ENCODE data around the gene BOLA1. TPM values are rescaled to one million over a fixed set of nuclear protein-coding genes. Genes with fewer than 3 reads are reported as not detected.

Gene BOLA1
- total RNA-seq, 3 donors from 2014 or later: 10.7 to 18.1 (median 13.2) TPM

DNA sequence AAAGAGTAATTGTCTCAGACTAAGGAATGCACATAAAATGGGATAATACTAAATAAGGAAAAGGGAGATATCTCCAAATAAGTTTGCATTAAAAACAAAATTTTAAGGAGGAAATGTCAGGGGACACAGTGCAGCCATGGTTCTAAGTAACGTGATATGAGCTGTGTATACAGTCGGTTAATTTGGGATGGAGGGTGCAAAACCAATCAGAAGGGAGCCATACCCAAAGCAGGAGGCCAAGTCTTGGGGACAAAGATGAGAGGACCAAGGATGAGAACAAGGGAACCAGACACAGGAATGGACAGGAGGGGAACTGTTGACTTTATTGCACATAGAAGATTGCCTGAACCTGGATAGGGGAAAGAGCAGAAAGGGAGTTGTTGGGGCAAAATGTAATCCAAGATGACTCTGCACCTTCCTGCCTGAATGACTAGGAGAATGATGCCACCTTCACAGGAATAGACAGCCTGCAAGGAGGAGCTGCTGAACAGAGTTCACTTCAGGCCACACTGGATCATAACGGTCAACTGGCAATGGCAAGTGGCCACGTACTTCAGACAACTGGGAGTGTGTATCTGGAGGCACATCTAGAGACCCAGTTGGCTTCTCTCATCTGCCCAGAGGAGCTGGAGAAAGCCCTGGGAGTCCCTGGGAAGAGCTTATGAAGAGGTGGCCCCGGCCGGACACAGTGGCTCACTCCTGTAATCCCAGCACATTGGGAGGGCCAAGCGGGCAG, 22.0 kb upstream of the BOLA1 start:
- intact Hi-C loops (cut with DNase I, micrococcal nuclease): no loop called here
- TF ChIP-seq, protein P1, sequence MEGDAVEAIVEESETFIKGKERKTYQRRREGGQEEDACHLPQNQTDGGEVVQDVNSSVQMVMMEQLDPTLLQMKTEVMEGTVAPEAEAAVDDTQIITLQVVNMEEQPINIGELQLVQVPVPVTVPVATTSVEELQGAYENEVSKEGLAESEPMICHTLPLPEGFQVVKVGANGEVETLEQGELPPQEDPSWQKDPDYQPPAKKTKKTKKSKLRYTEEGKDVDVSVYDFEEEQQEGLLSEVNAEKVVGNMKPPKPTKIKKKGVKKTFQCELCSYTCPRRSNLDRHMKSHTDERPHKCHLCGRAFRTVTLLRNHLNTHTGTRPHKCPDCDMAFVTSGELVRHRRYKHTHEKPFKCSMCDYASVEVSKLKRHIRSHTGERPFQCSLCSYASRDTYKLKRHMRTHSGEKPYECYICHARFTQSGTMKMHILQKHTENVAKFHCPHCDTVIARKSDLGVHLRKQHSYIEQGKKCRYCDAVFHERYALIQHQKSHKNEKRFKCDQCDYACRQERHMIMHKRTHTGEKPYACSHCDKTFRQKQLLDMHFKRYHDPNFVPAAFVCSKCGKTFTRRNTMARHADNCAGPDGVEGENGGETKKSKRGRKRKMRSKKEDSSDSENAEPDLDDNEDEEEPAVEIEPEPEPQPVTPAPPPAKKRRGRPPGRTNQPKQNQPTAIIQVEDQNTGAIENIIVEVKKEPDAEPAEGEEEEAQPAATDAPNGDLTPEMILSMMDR (IDR thresholded peaks at IDR 0.05): no peak
- ATAC-seq (no peak), DNase-seq (no peak)
- Histone ChIP-seq H3K36me3 (ENCODE audit: low read depth) (no peaks in the 10 kb centered on the region), H3K9me3 (no peaks in the 10 kb centered on the region), H3K4me3 (no peak overlapping the region), H3K4me1 (ENCODE audit: low read depth) (no peaks in the 10 kb centered on the region)

DNA sequence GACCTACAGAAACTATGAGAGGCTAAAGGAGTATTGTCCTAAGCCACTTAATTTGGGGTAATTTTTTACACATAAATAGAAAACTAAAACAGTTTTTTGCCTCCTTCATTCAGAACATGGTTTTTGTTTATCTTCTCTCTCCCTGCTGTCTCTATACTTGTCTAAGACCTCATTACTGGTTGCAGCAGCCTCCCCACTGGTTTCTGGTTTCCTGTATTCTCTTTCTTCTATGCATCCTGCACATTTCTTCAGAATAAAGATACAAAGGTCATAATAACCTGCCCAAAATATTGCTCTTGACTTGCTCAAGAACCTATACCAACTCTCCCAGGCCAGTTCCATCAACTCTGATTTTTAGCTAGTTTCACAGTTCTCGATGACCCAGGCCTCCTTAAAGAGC, 19.8 kb upstream of the BOLA1 start:
- DNase-seq (no peak), ATAC-seq (peak; percentile 30)
- Histone ChIP-seq H3K36me3 (ENCODE audit: low read depth) (no peaks in the 10 kb centered on the region), H3K9me3 (no peaks in the 10 kb centered on the region), H3K4me1 (ENCODE audit: low read depth) (peaks cover 4% of the 10 kb centered on the region), H3K4me3 (no peak overlapping the region)
- intact Hi-C loops (cut with DNase I, micrococcal nuclease): no loop called here
- TF ChIP-seq, protein P1 (IDR thresholded peaks at IDR 0.05): no peak

DNA sequence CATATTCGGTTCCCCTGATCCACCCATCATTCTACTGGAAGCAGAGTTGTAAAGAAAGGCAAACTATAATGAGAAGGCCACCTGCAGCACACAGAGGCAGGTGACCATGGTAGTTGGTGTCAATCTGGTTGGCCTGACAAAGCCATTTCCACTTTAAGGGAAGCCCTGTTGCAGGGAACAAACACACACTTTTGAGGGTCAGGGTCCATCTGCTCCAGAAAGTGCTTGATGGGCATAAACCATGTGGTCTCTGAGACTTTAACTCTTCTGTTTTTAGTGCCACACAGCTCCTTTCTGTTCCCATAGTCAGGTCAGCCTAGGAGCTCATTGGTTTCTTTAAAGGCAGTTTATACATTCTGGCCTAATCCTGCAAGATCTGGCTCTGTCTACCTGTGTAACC, 17.5 kb upstream of the BOLA1 start:
- intact Hi-C loops (cut with DNase I, micrococcal nuclease): no loop called here
- peaks cover 4% of the 10 kb centered on the region for H3K36me3 ChIP-seq (ENCODE audit: low read depth)
- TF ChIP-seq, protein P1 (IDR thresholded peaks at IDR 0.05): no peak
- peaks cover 12% of the 10 kb centered on the region for H3K4me1 ChIP-seq (ENCODE audit: low read depth)
- H3K4me3 ChIP-seq: no peak overlapping the region
- no peaks in the 10 kb centered on the region for H3K9me3 ChIP-seq
- ATAC-seq (no peak), DNase-seq (no peak)

DNA sequence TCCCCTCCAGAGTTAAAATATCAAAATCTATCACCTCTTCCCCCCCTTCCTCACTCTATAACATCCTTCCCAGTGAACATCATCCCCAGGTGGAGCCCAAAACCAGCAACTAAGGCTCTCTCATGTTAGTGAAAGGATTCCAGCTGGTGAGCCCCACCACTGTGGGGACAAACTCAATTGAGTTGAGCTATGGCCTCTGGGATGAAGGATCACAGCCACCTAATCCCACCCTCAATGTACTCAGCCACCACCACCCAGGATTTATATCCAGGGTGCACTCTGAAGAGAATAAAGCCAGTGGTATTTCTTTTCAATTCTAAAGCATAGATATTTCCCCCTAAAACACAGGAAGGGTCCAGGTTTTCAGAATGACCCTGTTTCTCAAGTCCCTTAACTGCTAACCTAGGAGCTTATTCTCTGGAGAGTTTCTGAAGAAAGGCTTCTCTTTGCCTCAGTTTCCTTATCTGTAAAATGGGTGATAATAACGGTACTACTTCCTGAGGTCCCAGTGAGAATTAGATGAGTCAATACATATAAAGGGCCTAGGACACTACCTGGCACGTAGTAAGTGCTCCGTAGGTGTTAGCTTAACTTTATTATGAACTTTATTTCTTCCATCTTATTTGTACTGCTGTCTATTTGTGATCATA, 15.6 kb upstream of the BOLA1 start:
- Histone ChIP-seq H3K9me3 (no peaks in the 10 kb centered on the region), H3K4me3 (no peak overlapping the region), H3K36me3 (ENCODE audit: low read depth) (peaks cover 4% of the 10 kb centered on the region), H3K4me1 (ENCODE audit: low read depth) (peaks cover 12% of the 10 kb centered on the region)
- TF ChIP-seq, protein P1 (IDR thresholded peaks at IDR 0.05): no peak
- no peak for DNase-seq
- no peak for ATAC-seq
- intact Hi-C loops (cut with DNase I, micrococcal nuclease): no loop called here

DNA sequence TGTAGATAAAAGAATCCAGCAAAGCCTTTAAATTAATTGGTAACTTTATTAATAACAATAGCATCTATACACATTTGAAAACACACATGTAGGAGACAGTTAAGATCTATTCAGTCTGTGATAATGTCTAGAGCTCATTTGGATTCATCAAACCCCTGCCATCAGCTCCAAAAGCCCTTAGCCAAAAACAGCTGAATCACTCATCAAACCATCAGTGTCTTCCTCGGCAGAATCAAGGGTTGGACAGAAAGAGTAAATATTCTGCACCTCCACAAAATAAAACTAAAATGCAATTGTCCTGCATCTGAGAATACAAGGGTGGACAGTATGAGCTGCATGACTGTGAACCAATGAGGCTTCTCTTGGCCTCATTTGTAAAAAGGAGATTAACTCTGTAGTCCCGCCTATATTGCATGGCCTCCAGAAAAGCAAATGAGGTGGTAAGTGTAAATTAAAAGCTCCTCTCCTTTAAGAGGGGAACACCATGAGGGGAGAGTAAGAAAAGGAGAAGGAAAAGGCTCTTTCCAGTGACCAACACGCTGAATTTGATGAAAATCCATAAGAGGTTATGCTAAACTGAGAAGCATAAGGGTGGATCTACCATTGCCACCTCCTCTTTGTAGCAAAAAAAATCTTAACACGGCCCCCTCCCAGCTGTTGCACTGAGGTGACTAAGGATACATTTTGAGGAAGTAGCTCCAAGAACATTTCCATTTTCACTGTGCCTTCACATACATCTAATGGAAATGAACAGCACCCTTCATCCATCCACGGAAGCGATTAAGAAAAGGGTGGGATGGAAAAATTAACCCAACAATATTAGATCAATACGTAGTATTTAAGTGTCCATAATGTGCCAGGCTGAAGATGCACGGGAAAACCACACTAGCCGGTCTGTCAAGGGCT, 14.7 kb upstream of the BOLA1 start:
- Histone ChIP-seq H3K9me3 (no peaks in the 10 kb centered on the region), H3K4me3 (peak overlapping the region; percentile 52), H3K4me1 (ENCODE audit: low read depth) (peaks cover 12% of the 10 kb centered on the region), H3K36me3 (ENCODE audit: low read depth) (peaks cover 4% of the 10 kb centered on the region)
- DNase-seq (peak in 1 of 3 donors; percentile 30), ATAC-seq (no peak)
- TF ChIP-seq, protein P1 (IDR thresholded peaks at IDR 0.05): no peak
- intact Hi-C loops (cut with DNase I, micrococcal nuclease): no loop called here

Measured in mucosa of descending colon (tissue), 3 donors.